Testis (tissue), 3 donors: ENCODE results near the gene NKAIN4. TPM values are rescaled to one million over a fixed set of nuclear protein-coding genes. Genes with fewer than 3 reads are reported as not detected.

Experiments
- DNase-seq: peaks from one replicate; pipeline ENCODE4 v3.0.0-alpha.2; 2019
- H3K27ac ChIP-seq, 2 donors: fragments of 200-600 bp; sonication (generic); one replicate each; pipeline ENCODE4 v1.5.1; 2019
- H3K27me3 ChIP-seq: fragments of 200-600 bp; sonication (generic); one replicate; pipeline ENCODE4 v1.5.1; 2019
- H3K36me3 ChIP-seq: fragments of 200-600 bp; sonication (generic); one replicate; pipeline ENCODE4 v1.5.1; 2017; ENCODE audit warnings: low read depth; ENCODE audit errors: missing control alignments
- H3K4me1 ChIP-seq: fragments of 200-600 bp; sonication (generic); one replicate; pipeline ENCODE4 v1.5.1; 2019
- H3K4me3 ChIP-seq, 2 donors: fragments of 200-600 bp; sonication (generic); one replicate each; pipeline ENCODE4 v1.5.1; 2017 to 2019
- H3K9me3 ChIP-seq: fragments of 200-600 bp; sonication (generic); one replicate; pipeline ENCODE4 v1.5.1; 2017
- CTCF ChIP-seq, 3 experiments: fragments of 450-650 bp in 2 of 3; fragments of 200-600 bp in 1 of 3; sonication (generic) in 1 of 3; IDR thresholded peaks; one replicate each; pipeline ENCODE4 v1.5.1; 2016 to 2019; ENCODE audit warnings: antibody characterized with exemption in 3 of 3, mild to moderate bottlenecking in 2 of 3, moderate library complexity in 1 of 3
- POLR2A ChIP-seq: fragments of 450-650 bp; IDR thresholded peaks from one replicate; pipeline ENCODE4 v1.6.1; 2017; ENCODE audit warnings: antibody characterized with exemption, mild to moderate bottlenecking, moderate library complexity
- WGBS, 2 donors: methylation state at CpG; one replicate each; pipeline ENCODE4 v1.1.5; 2018; 5-methylcytosine and 5-hydroxymethylcytosine counted together
- intact Hi-C: fragments of 100-400 bp; cut with DNase I; formaldehyde crosslinking; loops from one replicate; pipeline ENCODE4 v1.15.1; 2023; ENCODE audit warnings: low total_unique reads
- polyA plus RNA-seq: library from polyadenylated mRNA; stranded (reverse); fragments of 350-450 nt; fragmentation: Illumina TruSeq; extraction: RNeasy Lipid Tissue Mini Kit (QIAGEN cat#74804); gene quantifications from one replicate; pipeline ENCODE4 v1.2.3, GENCODE V29; 2014; ENCODE audit warnings: low read depth, low replicate concordance; ENCODE audit not compliant: insufficient read depth
- total RNA-seq, 2 donors: library from RNA; depleted of rRNA; stranded (reverse); fragments of >200 nt; gene quantifications; one replicate each; pipeline ENCODE4 v1.2.3, GENCODE V29; 2016

NKAIN4 gene
- total and polyA plus RNA-seq, 3 donors from 2014 or later = 3.9 to 6.0 (median 4.7) TPM

- no peak overlapping the region for H3K4me3 ChIP-seq
- H3K9me3 ChIP-seq = no peaks in the 10 kb centered on the region
- WGBS, 2 donors = 81 to 88% methylated on average over 14 to 19 of the region's 24 CpGs
- H3K27ac ChIP-seq = no peak overlapping the region
- H3K36me3 ChIP-seq = no peaks in the 10 kb centered on the region
- no peak for TF ChIP-seq CTCF (IDR thresholded peaks at IDR 0.05)
- TF ChIP-seq POLR2A = no peak
- H3K27me3 ChIP-seq = no peaks in the 10 kb centered on the region
- intact Hi-C loops = no loop called here
- H3K4me1 ChIP-seq = peaks cover 8% of the 10 kb centered on the region
- no peak for DNase-seq
These were observed 6.5 kb downstream of the NKAIN4 start for GRCh38 chr20:63247671-63248228.

GRCh38 chr20:63246490-63247288, 7.6 kb downstream of the NKAIN4 start:
- no peak for TF ChIP-seq POLR2A
- Histone ChIP-seq H3K27ac (no peak overlapping the region), H3K4me3 (no peak overlapping the region), H3K27me3 (no peaks in the 10 kb centered on the region), H3K4me1 (no peaks in the 10 kb centered on the region), H3K9me3 (no peaks in the 10 kb centered on the region), H3K36me3 (no peaks in the 10 kb centered on the region)
- WGBS, 2 donors = 61 to 71% methylated on average over 16 to 50 of the region's 50 CpGs
- intact Hi-C loops = no loop called here
- DNase-seq = peak; percentile 57

GRCh38 chr20:63244468-63244867, 9.8 kb downstream of the NKAIN4 start:
- no peaks in the 10 kb centered on the region for H3K4me1 ChIP-seq
- intact Hi-C loops = no loop called here
- H3K9me3 ChIP-seq = no peaks in the 10 kb centered on the region
- TF ChIP-seq POLR2A (no peak), CTCF (IDR thresholded peaks at IDR 0.05) (no peak)
- DNase-seq = no peak
- H3K27ac ChIP-seq = no peak overlapping the region
- H3K36me3 ChIP-seq = no peaks in the 10 kb centered on the region
- H3K4me3 ChIP-seq = no peak overlapping the region
- 92 to 93% methylated on average over 10 of the region's 10 CpGs for WGBS, 2 donors
- no peaks in the 10 kb centered on the region for H3K27me3 ChIP-seq

- no peaks in the 10 kb centered on the region for H3K9me3 ChIP-seq
- no peaks in the 10 kb centered on the region for H3K4me1 ChIP-seq
- no peak for TF ChIP-seq POLR2A
- no peak for TF ChIP-seq CTCF (IDR thresholded peaks at IDR 0.05)
- H3K27ac ChIP-seq = no peak overlapping the region
- WGBS, 2 donors = 92 to 98% methylated on average over 8 to 20 of the region's 25 CpGs
- H3K36me3 ChIP-seq = no peaks in the 10 kb centered on the region
- H3K27me3 ChIP-seq = no peaks in the 10 kb centered on the region
- no peak for DNase-seq
- no peak overlapping the region for H3K4me3 ChIP-seq
- intact Hi-C loops = no loop called here
These were observed 10.5 kb downstream of the NKAIN4 start for GRCh38 chr20:63243604-63244247.

- no peak overlapping the region for H3K4me3 ChIP-seq
- intact Hi-C loops = no loop called here
- no peaks in the 10 kb centered on the region for H3K27me3 ChIP-seq
- DNase-seq = no peak
- no peak overlapping the region for H3K27ac ChIP-seq
- WGBS, 2 donors = 94 to 97% methylated on average over 15 to 20 of the region's 21 CpGs
- no peaks in the 10 kb centered on the region for H3K9me3 ChIP-seq
- H3K36me3 ChIP-seq = no peaks in the 10 kb centered on the region
- TF ChIP-seq CTCF (IDR thresholded peaks at IDR 0.05) (no peak), POLR2A (no peak)
- H3K4me1 ChIP-seq = no peaks in the 10 kb centered on the region
These were observed 11.5 kb downstream of the NKAIN4 start for GRCh38 chr20:63242736-63243135.
